ENCODE measurements around the gene PCSK1. TPM values are rescaled to one million over a fixed set of nuclear protein-coding genes. Genes with fewer than 3 reads are reported as not detected.

Gene PCSK1
- total and polyA plus RNA-seq, 2 of the 4 experiments (the other 2 are of a cell fraction): not detected

- peaks cover 24% of the 10 kb centered on the region for H3K27me3 ChIP-seq (ENCODE audit: control insufficient read depth, insufficient read depth, low read length)
- TF ChIP-seq POLR2A (IDR thresholded peaks at IDR 0.05; ENCODE audit: low read depth, low read length) (no peak), CEBPB (IDR thresholded peaks at IDR 0.05; ENCODE audit: low read depth, low read length) (no peak), BHLHE40 (IDR thresholded peaks at IDR 0.05; ENCODE audit: low read depth, low read length) (no peak), RCOR1 (IDR thresholded peaks at IDR 0.05; ENCODE audit: insufficient replicate concordance, low read length) (no peak), FOS (IDR thresholded peaks at IDR 0.05; ENCODE audit: low read depth, low read length) (no peak), ELK1 (IDR thresholded peaks at IDR 0.05; ENCODE audit: borderline replicate concordance, low read depth, low read length) (no peak)
- TF ChIP-seq, protein P1, sequence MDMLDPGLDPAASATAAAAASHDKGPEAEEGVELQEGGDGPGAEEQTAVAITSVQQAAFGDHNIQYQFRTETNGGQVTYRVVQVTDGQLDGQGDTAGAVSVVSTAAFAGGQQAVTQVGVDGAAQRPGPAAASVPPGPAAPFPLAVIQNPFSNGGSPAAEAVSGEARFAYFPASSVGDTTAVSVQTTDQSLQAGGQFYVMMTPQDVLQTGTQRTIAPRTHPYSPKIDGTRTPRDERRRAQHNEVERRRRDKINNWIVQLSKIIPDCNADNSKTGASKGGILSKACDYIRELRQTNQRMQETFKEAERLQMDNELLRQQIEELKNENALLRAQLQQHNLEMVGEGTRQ (IDR thresholded peaks at IDR 0.05; ENCODE audit: low read depth, low read length): no peak
- H2BK5ac ChIP-seq (ENCODE audit: low read depth, low read length, poor library complexity, severe bottlenecking): no peak overlapping the region
- POLR2A ChIA-PET (ENCODE audit: unreplicated experiment): no interaction called here
- no peak overlapping the region for H2BK20ac ChIP-seq (ENCODE audit: low read depth, low read length)
- ATAC-seq (ENCODE audit: low read depth) (no peak), DNase-seq (no peak)
- intact Hi-C loops (cut with micrococcal nuclease): no loop called here
- dilution Hi-C loops (cut with HindIII; ENCODE audit: low sequenced_read_pairs, unreplicated experiment): no loop called here
- H3K9me3 ChIP-seq (ENCODE audit: control insufficient read depth, insufficient read depth, low read length): no peaks in the 10 kb centered on the region; the same call in 1 of the 2 replicates
- CTCF ChIA-PET: no interaction called here
- H4K8ac ChIP-seq (ENCODE audit: low read depth in 2 of 2, low read length in 2 of 2): no peak overlapping the region
- no peaks in the 10 kb centered on the region for H3K9me1 ChIP-seq (ENCODE audit: insufficient read depth, low read length)
- H3K4me1 ChIP-seq (ENCODE audit: control insufficient read depth, insufficient read depth, low read length): no peaks in the 10 kb centered on the region; the same call in 1 of the 2 replicates
- H3K4me2 ChIP-seq (ENCODE audit: low read depth, low read length): no peak overlapping the region
- H3K14ac ChIP-seq (replicated peaks; ENCODE audit: low read depth, low read length): no peak overlapping the region
- no peak overlapping the region for H3K27ac ChIP-seq (ENCODE audit: insufficient read depth, low read length)
- no peak overlapping the region for H3K4me3 ChIP-seq (ENCODE audit: insufficient read depth, low read depth, low read length)
- no peak overlapping the region for H2AFZ ChIP-seq (replicated peaks; ENCODE audit: low read length, poor library complexity)
- no peak overlapping the region for H4K5ac ChIP-seq (ENCODE audit: low read depth, low read length)
- no peak overlapping the region for H3K23ac ChIP-seq (ENCODE audit: low read depth, low read length)
- H3K56ac ChIP-seq (ENCODE audit: extremely low read depth, insufficient read depth, low read length): no peak overlapping the region
- BruUV-seq (replicated peaks): no TSS peak
- no peak overlapping the region for H3K18ac ChIP-seq (ENCODE audit: low read depth, low read length)
- H3K9ac ChIP-seq (ENCODE audit: low read depth, low read length): no peak overlapping the region
- H4K91ac ChIP-seq (ENCODE audit: insufficient read depth, low read depth, low read length): no peak overlapping the region
- no peaks in the 10 kb centered on the region for H3K79me1 ChIP-seq (ENCODE audit: low read depth in 1 of 2, low read length in 2 of 2)
- H3K4ac ChIP-seq (ENCODE audit: low read depth, low read length): no peak overlapping the region
- in situ Hi-C loops (cut with MboI; ENCODE audit: low sequenced_read_pairs): no loop called here
- H2BK120ac ChIP-seq (ENCODE audit: low read depth, low read length): no peak overlapping the region
- no peak overlapping the region for H2AK5ac ChIP-seq (ENCODE audit: low read depth, low read length)
- no peak overlapping the region for H2AK9ac ChIP-seq (replicated peaks; ENCODE audit: low read depth, low read length, poor library complexity)
- no peaks in the 10 kb centered on the region for H3K36me3 ChIP-seq (ENCODE audit: control insufficient read depth, insufficient read depth, low read length)
- no peaks in the 10 kb centered on the region for H4K20me1 ChIP-seq (ENCODE audit: insufficient read depth, low read length)
- H2BK15ac ChIP-seq (ENCODE audit: low read depth, low read length): no peak overlapping the region
These were observed 6.2 kb downstream of the PCSK1 start for GRCh38 chr5:96426831-96427230.
